ENCODE results near the gene OR13A1.
"Not testable (repeated sequence)": the region's sequence is repeated elsewhere in the genome, so short reads cannot be mapped to it uniquely, and the experiment has no call there.

The OR13A1 gene

GRCh38 chr10:45315508-45315907 lies at the start of gene OR13A1:
TSS of gene OR13A1 (minus strand) at chr10:45315608. CDS start at chr10:45304422, 11,186 bp downstream.
- no peak for DNase-seq

GRCh38 chr10:45361983-45362799 lies 46.8 kb upstream of the OR13A1 start:
- peak; percentile 16 for DNase-seq

- peak; percentile 37 for DNase-seq
These were observed 43.6 kb upstream of the OR13A1 start for GRCh38 chr10:45358961-45359360.

- DNase-seq = no peak
These were observed 40.1 kb upstream of the OR13A1 start for GRCh38 chr10:45355494-45355893.

GRCh38 chr10:45354261-45354660 lies 38.9 kb upstream of the OR13A1 start:
- DNase-seq = no peak

GRCh38 chr10:45353186-45353585 lies 37.8 kb upstream of the OR13A1 start:
- no peak for DNase-seq

GRCh38 chr10:45348196-45348765 lies 32.9 kb upstream of the OR13A1 start:
- not testable (repeated sequence) for DNase-seq

GRCh38 chr10:45347464-45347863 lies 32.1 kb upstream of the OR13A1 start:
- not testable (repeated sequence) for DNase-seq

GRCh38 chr10:45346652-45347335 lies 31.4 kb upstream of the OR13A1 start:
- DNase-seq = not testable (repeated sequence)

- not testable (repeated sequence) for DNase-seq
These were observed 25.0 kb upstream of the OR13A1 start for GRCh38 chr10:45340420-45340819.

- DNase-seq = no peak
These were observed 24.5 kb upstream of the OR13A1 start for GRCh38 chr10:45339894-45340293.

- not testable (repeated sequence) for DNase-seq
These were observed 16.4 kb upstream of the OR13A1 start for GRCh38 chr10:45331824-45332223.

- DNase-seq = not testable (repeated sequence)
These were observed 11.5 kb upstream of the OR13A1 start for GRCh38 chr10:45326864-45327263.

- DNase-seq = no peak
These were observed 9.7 kb upstream of the OR13A1 start for GRCh38 chr10:45325116-45325515.

- no peak for DNase-seq
These were observed 4.3 kb upstream of the OR13A1 start for GRCh38 chr10:45319702-45320101.

GRCh38 chr10:45313264-45313873 lies 2.0 kb downstream of the OR13A1 start:
- no peak for DNase-seq

GRCh38 chr10:45308707-45309106 lies 6.7 kb downstream of the OR13A1 start:
- DNase-seq = no peak

GRCh38 chr10:45302573-45302972 lies 12.8 kb downstream of the OR13A1 start:
- DNase-seq = no peak

- DNase-seq = not testable (repeated sequence)
These were observed 17.0 kb downstream of the OR13A1 start for GRCh38 chr10:45298341-45298955.

- DNase-seq = no peak
These were observed 20.7 kb downstream of the OR13A1 start for GRCh38 chr10:45294681-45295080.

- DNase-seq = no peak
These were observed 28.4 kb downstream of the OR13A1 start for GRCh38 chr10:45286980-45287379.

- no peak for DNase-seq
These were observed 33.3 kb downstream of the OR13A1 start for GRCh38 chr10:45282061-45282460.

All from DMS153 (cell line).